DMS 273 treated with DMSO at 0.1 percent for 48 hours (cell line): ENCODE results near the gene ATOSA.

Experiments
- DNase-seq: peaks from one replicate; lab custom pipeline; 2025; lab: John Stamatoyannopoulos, UW

ATOSA gene

GRCh38 chr15:52651114-52651513 lies 28.1 kb downstream of the ATOSA start:
- DNase-seq: no peak

GRCh38 chr15:52649686-52650085 lies 29.5 kb downstream of the ATOSA start:
- no peak for DNase-seq

DNA sequence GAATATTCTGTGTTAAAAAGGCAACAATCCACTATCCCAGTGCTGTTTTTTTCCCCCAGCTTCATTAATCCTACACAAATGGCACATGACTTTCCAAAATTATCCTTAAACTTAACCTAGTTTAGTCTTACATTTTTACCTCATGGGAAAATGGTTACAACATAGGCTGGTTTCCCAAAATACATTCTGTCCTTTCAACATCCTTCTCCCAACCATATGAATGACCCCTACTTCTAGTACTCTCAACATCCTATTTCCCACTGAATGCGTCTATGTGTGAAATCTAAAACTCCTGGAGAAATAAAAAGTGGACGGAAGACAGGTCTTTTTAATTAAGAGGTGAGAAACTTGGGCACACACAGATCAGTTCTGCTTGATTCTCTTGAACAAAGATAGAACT lies 33.3 kb downstream of the ATOSA start:
- no peak for DNase-seq

DNA sequence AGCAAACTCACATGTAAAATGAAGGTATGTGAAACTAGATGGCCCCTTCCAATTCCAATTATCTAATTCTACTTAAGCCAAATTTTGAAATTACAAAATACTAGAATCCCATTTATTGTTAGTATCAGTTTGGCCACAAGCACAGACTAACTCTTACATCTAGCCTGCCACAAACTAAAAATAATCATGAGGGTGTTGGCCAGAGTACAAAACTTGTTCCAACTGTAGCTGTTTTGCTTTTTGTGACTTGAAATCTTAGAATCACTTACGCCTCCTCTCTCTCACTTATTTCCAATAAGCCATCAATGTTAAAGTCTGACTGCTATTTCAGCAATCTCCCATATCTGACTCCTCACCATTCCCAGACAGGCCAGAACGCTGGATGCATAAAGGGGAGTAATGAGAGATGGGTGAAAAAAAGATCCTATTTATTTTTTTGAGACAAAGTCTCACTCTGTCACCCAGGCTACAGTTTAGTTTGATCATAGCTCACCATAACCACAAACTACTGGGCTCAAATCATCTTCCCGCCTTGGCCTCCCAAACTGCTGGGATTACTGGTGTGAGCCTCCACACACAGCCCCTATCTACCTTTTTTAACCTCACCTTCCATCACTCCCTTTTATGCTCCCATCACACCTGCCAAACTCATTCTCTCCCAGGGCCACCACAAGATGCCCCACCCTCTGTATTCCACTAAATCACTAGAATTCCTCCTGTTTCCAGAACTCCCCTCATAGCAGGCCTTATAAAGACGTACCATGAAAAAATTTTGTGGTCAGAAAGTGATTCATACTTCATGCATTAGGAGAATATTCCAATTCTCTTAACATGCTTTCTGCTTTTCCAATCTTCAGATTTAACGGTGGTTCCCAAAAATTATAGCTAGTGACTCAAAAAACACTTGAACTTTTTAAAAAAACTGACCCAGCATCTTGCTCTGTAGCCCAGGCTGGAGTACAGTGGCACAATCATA lies 36.5 kb downstream of the ATOSA start:
- no peak for DNase-seq

GRCh38 chr15:52636459-52636858 lies 42.7 kb downstream of the ATOSA start:
- DNase-seq: no peak

DNA sequence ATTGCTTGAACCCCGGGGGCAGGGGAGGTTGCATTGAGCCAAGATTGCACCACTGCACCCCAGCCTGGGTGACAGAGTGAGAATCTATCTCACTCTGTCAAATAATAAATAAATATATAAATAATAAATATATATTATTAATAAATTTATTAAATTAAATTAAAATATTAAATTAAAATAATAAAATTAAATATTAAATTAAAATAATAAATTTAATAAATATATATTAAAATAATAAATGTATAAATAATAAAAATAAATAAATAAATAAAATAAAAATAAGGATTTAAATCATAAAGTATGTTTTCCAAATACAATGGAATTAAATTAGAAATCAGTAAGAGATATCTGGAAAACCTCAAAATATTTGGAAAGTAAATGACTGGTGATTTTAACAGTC lies 43.3 kb downstream of the ATOSA start:
- no peak for DNase-seq
